Thymus (tissue), 14 donors: ENCODE measurements around the gene SPRY4. TPM values are rescaled to one million over a fixed set of nuclear protein-coding genes. Genes with fewer than 3 reads are reported as not detected.
A peak's percentile ranks its signal among the peaks of the same experiment; 100 is the strongest.
"Not testable (repeated sequence)": the region's sequence is repeated elsewhere in the genome, so short reads cannot be mapped to it uniquely, and the experiment has no call there.

Source experiments
- DNase-seq, 9 donors: peaks; one replicate each; pipeline ENCODE4 v3.0.0-alpha.2; 2013; ENCODE audit warnings: low spot score in 9 of 9, low read depth in 6 of 9, missing footprints in 1 of 9
- H3K27ac ChIP-seq, 2 donors: one replicate each; pipeline ENCODE4 v1.5.1; 2013; ENCODE audit warnings: control low read depth in 1 of 2, low read depth in 1 of 2, low read length in 1 of 2, mild to moderate bottlenecking in 1 of 2, moderate library complexity in 1 of 2
- H3K27me3 ChIP-seq, 2 donors: one replicate each; pipeline ENCODE4 v1.5.1; 2013; ENCODE audit warnings: low read length in 1 of 2; ENCODE audit not compliant: control insufficient read depth in 2 of 2, insufficient read depth in 1 of 2
- H3K36me3 ChIP-seq, 2 donors: one replicate each; pipeline ENCODE4 v1.5.1; 2013; ENCODE audit warnings: low read length in 1 of 2, mild to moderate bottlenecking in 1 of 2, moderate library complexity in 1 of 2; ENCODE audit not compliant: control insufficient read depth in 2 of 2, insufficient read depth in 2 of 2
- H3K4me1 ChIP-seq, 2 donors: one replicate each; pipeline ENCODE4 v1.5.1; 2013; ENCODE audit warnings: low read length in 2 of 2; ENCODE audit not compliant: control insufficient read depth in 2 of 2, insufficient read depth in 2 of 2
- H3K4me3 ChIP-seq, 2 donors: one replicate each; pipeline ENCODE4 v1.5.1; 2013; ENCODE audit warnings: low read length in 2 of 2, control low read depth in 1 of 2, mild to moderate bottlenecking in 1 of 2
- H3K9me3 ChIP-seq, 2 donors: one replicate each; pipeline ENCODE4 v1.5.1; 2013; ENCODE audit warnings: low read length in 1 of 2, mild to moderate bottlenecking in 1 of 2; ENCODE audit not compliant: control insufficient read depth in 2 of 2, insufficient read depth in 1 of 2
- WGBS: extraction: QIAGEN DNeasy Blood & Tissue Kit; methylation state at CpG from one replicate; pipeline ENCODE4 v1.1.7; 2013; 5-methylcytosine and 5-hydroxymethylcytosine counted together
- long read RNA-seq, 10 donors: transcript quantifications; one replicate each; lab custom pipeline, GENCODE V29; 2026
- polyA plus RNA-seq: library from polyadenylated mRNA; stranded (reverse); fragments of 200-250 nt; gene quantifications from one replicate; pipeline ENCODE4 v1.2.3, GENCODE V29; 2013
- total RNA-seq: library from RNA; stranded (reverse); fragments of 120-200 nt; gene quantifications from one replicate; pipeline ENCODE4 v1.2.4, GENCODE V29; 2013
- donor health status: healthy.

Gene SPRY4, protein sequence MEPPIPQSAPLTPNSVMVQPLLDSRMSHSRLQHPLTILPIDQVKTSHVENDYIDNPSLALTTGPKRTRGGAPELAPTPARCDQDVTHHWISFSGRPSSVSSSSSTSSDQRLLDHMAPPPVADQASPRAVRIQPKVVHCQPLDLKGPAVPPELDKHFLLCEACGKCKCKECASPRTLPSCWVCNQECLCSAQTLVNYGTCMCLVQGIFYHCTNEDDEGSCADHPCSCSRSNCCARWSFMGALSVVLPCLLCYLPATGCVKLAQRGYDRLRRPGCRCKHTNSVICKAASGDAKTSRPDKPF
- 1.6 TPM for total RNA-seq
- polyA plus RNA-seq: 2.0 TPM
- long read RNA-seq, donor 1, partial matches to known transcripts: 0 of 1 reads
- long read RNA-seq, donor 1, other reads (novel, unspliced or antisense): 0 of 1 reads
- long read RNA-seq, donor 2: 0 reads
- long read RNA-seq, donor 3, full-length matches to known transcripts: 5 of 5 reads
- long read RNA-seq, donor 3, partial matches to known transcripts: 0 of 5 reads
- long read RNA-seq, donor 3, other reads (novel, unspliced or antisense): 0 of 5 reads
- long read RNA-seq, donor 4, full-length matches to known transcripts: 6 of 6 reads
- long read RNA-seq, donor 4, partial matches to known transcripts: 0 of 6 reads
- long read RNA-seq, donor 4, other reads (novel, unspliced or antisense): 0 of 6 reads
- long read RNA-seq, donor 5, full-length matches to known transcripts: 9 of 9 reads
- long read RNA-seq, donor 5, partial matches to known transcripts: 0 of 9 reads
- long read RNA-seq, donor 5, other reads (novel, unspliced or antisense): 0 of 9 reads
- long read RNA-seq, donor 6, full-length matches to known transcripts: 6 of 6 reads
- long read RNA-seq, donor 6, partial matches to known transcripts: 0 of 6 reads
- long read RNA-seq, donor 6, other reads (novel, unspliced or antisense): 0 of 6 reads
- long read RNA-seq, donor 7, full-length matches to known transcripts: 7 of 7 reads
- long read RNA-seq, donor 7, partial matches to known transcripts: 0 of 7 reads
- long read RNA-seq, donor 7, other reads (novel, unspliced or antisense): 0 of 7 reads
- long read RNA-seq, donor 8, full-length matches to known transcripts: 1 of 1 reads
- long read RNA-seq, donor 8, partial matches to known transcripts: 0 of 1 reads
- long read RNA-seq, donor 8, other reads (novel, unspliced or antisense): 0 of 1 reads
- long read RNA-seq, donor 9, full-length matches to known transcripts: 9 of 9 reads
- long read RNA-seq, donor 9, partial matches to known transcripts: 0 of 9 reads
- long read RNA-seq, donor 9, other reads (novel, unspliced or antisense): 0 of 9 reads
- long read RNA-seq, donor 10, full-length matches to known transcripts: 11 of 11 reads
- long read RNA-seq, donor 10, partial matches to known transcripts: 0 of 11 reads
- long read RNA-seq, donor 10, other reads (novel, unspliced or antisense): 0 of 11 reads

DNA sequence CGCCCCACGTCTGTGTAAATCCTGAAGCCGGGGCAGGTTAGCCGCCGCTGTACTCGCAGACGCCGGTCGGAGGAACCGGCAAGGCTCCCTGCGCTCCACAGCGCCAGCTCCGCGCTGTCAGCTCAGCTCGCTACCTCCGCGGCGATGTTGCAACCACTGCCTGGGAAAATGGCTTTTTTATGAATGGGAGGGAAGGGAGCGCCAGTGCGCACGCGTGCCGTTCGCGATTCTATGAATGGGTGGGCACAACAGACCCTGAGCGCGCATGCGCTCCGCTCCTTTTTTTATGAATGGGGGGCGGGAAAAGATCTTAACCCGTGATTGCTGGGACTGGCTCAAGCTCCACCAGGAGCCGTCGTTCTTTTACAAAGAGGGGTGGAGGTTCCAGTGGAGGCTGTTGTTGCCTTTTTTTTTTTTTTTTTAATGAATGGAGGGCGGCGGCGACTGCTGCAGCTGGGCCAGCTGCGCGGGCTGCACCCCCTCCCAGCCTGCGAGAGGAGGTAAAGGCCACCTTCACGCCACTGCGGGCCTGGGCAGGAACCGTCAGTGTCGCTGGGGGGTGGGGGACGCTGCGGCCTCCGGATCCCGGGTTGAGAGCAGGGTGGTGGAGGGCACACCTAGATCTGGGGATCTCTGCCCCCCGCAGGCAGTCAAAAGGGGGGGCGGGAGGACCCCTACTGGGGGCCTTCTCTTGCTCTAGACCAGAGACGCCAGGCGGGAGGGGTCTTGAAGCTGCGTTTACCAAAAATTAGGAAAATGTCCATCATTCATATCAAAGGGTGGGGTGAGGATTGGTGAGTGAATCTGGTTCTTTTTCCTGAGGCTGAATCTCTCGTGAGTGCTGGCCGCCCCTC lies at the start of gene SPRY4:
SPRY4 (minus strand) TSS at position 151 of the 854 bp plus-strand sequence. CDS start 9,913 bp downstream, outside the sequence.
- Histone ChIP-seq H3K27ac (peak within 1 kb of the TSS; percentile 49 to 55), H3K4me1 (peaks cover 4 to 24% of the 10 kb centered on the region in 2 donors), H3K9me3 (peaks cover 0 to 12% of the 10 kb centered on the region in 2 donors), H3K36me3 (no peaks in the 10 kb centered on the region), H3K27me3 (peaks cover 70 to 98% of the 10 kb centered on the region in 2 donors), H3K4me3 (peak within 1 kb of the TSS; percentile 42 to 47)
- under 1% methylated on average over 54 of the region's 54 CpGs for WGBS
- peak; percentile 84 to 95 (median 90) for DNase-seq

DNA sequence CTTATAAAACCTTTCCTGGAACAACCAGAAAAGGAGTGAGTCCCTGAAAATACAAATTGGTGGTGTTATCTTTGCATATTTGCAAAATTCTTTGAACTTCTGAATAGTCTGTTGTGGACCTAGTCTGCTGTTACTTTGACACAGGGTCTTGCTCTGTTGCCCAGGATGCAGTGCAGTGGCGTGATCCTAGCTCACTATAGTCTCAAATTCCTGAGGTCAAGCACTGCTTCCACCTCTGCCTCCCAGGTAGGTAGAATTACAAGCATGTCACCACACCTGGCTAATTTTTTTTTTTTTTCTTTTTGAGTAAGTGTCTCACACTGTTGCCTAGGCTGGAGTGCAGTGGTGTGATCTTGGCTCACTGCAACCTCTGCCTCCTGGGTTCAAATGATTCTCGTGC lies 43.7 kb upstream of the SPRY4 start:
- Histone ChIP-seq H3K4me3 (no peak overlapping the region), H3K27ac (no peak overlapping the region), H3K9me3 (no peaks in the 10 kb centered on the region), H3K4me1 (peaks cover 10 to 14% of the 10 kb centered on the region in 2 donors), H3K27me3 (peaks cover 5 to 29% of the 10 kb centered on the region in 2 donors), H3K36me3 (no peaks in the 10 kb centered on the region)
- WGBS: 90% methylated on average over 2 of the region's 2 CpGs
- DNase-seq: no peak

DNA sequence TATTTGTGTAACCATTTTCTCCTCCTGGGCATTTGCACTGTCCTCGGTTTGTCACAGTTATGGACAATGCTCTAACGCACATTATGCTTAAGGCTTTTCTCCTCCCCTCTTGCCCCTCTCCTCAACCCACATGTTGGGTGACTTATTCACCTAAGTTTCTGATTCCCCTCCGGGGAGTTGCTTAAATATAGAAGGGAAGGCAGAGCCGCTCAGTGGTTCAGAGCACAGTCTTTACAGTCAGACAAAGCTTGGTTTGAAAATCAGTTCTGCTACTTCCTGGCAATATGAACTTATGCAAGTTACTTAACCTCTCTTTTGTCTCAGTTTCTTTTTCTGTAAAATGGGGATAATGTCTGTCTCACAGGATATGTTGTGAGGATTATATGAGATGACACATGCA lies 41.2 kb upstream of the SPRY4 start:
- H3K36me3 ChIP-seq: no peaks in the 10 kb centered on the region
- WGBS: 93% methylated on average over 4 of the region's 4 CpGs

DNA sequence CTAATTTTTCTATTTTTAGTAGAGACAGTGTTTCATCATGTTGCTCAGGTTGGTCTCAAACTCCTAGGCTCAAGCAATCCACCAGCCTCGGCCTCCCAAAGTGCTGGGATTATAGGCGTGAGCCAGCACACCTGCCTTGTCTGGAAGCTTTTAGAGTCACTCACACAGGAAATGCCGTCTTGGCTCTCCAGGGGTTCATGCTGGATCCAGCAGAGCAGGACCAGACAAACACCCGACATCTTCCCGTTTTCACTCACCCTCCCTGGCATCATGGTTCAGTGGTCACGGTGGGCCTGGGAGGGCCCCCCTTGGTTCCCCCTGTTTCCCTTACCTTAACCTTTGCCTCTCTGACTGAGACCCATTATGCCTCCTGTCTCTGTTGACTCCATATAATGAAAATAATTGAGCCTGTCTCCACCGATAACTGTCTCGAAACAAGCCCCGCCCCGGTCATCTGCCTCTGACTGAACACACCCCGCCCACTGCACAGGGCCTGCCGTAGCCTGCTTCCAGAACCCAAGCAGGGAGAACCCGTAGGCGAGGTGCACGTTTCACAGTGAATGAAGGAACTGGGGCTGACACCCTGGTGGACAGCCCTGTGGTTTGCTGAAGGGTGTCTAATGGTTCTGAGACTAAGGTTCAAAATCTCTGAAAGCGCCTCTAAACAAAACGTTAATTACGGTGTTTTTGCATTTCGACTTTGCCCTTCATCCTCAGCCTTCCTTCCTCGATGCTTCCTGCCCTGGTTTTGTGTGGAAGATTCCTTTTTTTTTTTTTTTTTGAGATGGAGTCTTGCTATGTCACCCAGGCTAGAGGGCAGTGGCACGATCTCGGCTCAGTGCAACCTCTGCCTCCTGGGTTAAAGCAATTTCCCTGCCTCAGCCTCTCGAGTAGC lies 39.7 kb upstream of the SPRY4 start:
- Histone ChIP-seq H3K4me1 (peaks cover 10 to 18% of the 10 kb centered on the region in 2 donors), H3K9me3 (no peaks in the 10 kb centered on the region), H3K27ac (peak overlapping the region; percentile 5 to 30), H3K4me3 (no peak overlapping the region), H3K36me3 (no peaks in the 10 kb centered on the region), H3K27me3 (peaks cover 15 to 55% of the 10 kb centered on the region in 2 donors)
- no peak for DNase-seq
- 88% methylated on average over 23 of the region's 23 CpGs for WGBS

More for the DNA sequence above, 41.2 kb upstream of the SPRY4 start:
- Histone ChIP-seq H3K9me3 (no peaks in the 10 kb centered on the region), H3K27me3 (peaks cover 5 to 45% of the 10 kb centered on the region in 2 donors), H3K4me3 (no peak overlapping the region), H3K27ac (no peak overlapping the region), H3K4me1 (peaks cover 10 to 18% of the 10 kb centered on the region in 2 donors)
- DNase-seq: no peak

DNA sequence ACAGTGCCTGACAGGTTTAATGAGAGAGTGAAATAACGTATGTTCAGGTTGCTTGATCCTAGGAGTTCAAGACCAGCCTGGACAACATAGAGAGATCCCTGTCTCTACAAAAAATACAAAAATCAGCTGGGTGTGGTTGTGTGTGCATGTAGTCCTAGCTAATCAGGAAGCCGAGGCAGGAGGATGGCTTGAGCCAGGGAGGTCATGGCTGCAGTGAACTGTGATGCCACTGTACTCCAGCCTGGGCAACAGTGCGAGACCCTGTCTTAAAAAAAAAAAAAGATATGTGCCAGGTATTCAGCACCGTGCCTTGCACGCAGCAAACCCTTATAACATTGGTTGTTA lies 38.8 kb upstream of the SPRY4 start:
- no peak overlapping the region for H3K27ac ChIP-seq

DNA sequence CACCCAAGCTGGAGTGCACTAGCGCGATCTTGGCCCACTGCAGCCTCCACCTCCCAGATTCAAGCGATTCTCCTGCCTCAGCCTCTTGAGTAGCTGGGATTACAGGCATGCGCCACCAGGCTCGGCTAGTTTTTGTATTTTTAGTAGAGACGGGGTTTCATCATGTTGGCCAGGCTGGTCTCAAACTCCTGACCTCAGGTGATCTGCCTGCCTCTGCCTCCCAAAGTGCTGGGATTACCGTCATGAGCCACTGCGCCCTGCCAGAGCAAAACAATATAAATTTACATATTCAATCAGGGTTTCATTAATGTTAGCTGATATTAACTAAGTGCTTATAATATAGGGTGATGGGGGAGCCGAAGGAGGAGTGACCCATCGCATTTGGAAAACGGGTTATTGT lies 37.4 kb upstream of the SPRY4 start:
- WGBS: 95% methylated on average over 11 of the region's 11 CpGs
- H3K4me1 ChIP-seq: peaks cover 18 to 26% of the 10 kb centered on the region in 2 donors
- H3K27me3 ChIP-seq: peaks cover 27 to 67% of the 10 kb centered on the region in 2 donors

More for the DNA sequence above, 38.8 kb upstream of the SPRY4 start:
- no peak overlapping the region for H3K4me3 ChIP-seq
- DNase-seq: no peak
- H3K36me3 ChIP-seq: no peaks in the 10 kb centered on the region
- WGBS: 98% methylated on average over 5 of the region's 5 CpGs
- H3K9me3 ChIP-seq: no peaks in the 10 kb centered on the region
- H3K4me1 ChIP-seq: peaks cover 10 to 18% of the 10 kb centered on the region in 2 donors
- peaks cover 21 to 61% of the 10 kb centered on the region in 2 donors for H3K27me3 ChIP-seq

DNA sequence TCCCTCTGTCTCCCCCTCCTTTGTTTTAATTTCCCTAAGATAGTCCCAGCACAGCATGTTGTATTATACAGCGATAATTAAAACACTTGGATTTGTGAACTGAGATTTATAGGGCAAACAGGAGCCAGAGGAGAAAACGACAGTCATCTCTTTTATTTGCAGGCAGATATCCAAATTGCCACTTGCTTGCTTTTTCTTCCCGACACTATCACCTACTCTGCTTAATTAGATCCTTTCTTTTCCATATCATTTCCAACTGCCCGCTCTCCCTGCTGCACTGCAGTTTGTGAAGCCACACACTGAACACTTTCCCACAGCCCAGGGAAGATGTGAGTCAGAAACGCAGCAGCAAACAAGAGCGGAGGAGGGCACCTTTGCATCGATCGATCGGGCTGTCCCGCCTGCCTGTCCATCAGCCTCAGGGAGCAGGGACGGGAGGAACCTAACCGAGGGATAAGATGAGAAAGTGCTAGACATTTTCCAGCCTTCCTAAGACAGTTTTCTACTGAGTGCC lies 35.8 kb upstream of the SPRY4 start:
- Histone ChIP-seq H3K27ac (no peak overlapping the region), H3K9me3 (no peaks in the 10 kb centered on the region), H3K27me3 (peaks cover 35 to 80% of the 10 kb centered on the region in 2 donors), H3K4me3 (no peak overlapping the region), H3K36me3 (no peaks in the 10 kb centered on the region), H3K4me1 (peaks cover 18 to 29% of the 10 kb centered on the region in 2 donors)
- WGBS: 74% methylated on average over 12 of the region's 12 CpGs
- DNase-seq: no peak

More for the DNA sequence above, 37.4 kb upstream of the SPRY4 start:
- DNase-seq, H3K27ac ChIP-seq, H3K4me3 ChIP-seq, H3K9me3 ChIP-seq, H3K36me3 ChIP-seq: not testable (repeated sequence)
